HT1080 (cell line): ENCODE data around the gene DNM3. TPM values are rescaled to one million over a fixed set of nuclear protein-coding genes. Genes with fewer than 3 reads are reported as not detected.
"Not testable (repeated sequence)": the region's sequence is repeated elsewhere in the genome, so short reads cannot be mapped to it uniquely, and the experiment has no call there.

Experiments used
- DNase-seq: peaks from one replicate; pipeline ENCODE4 v3.0.0-alpha.2; 2015; ENCODE audit warnings: low read depth
- total RNA-seq: library from RNA; depleted of rRNA; stranded (reverse); fragments of >200 nt; shearing (Covaris generic); gene quantifications from 2 replicates; pipeline ENCODE4 v1.2.3, GENCODE V29; 2014

Gene DNM3
- total RNA-seq, 1 experiment from 2014 or later, result 1.8 TPM

DNA sequence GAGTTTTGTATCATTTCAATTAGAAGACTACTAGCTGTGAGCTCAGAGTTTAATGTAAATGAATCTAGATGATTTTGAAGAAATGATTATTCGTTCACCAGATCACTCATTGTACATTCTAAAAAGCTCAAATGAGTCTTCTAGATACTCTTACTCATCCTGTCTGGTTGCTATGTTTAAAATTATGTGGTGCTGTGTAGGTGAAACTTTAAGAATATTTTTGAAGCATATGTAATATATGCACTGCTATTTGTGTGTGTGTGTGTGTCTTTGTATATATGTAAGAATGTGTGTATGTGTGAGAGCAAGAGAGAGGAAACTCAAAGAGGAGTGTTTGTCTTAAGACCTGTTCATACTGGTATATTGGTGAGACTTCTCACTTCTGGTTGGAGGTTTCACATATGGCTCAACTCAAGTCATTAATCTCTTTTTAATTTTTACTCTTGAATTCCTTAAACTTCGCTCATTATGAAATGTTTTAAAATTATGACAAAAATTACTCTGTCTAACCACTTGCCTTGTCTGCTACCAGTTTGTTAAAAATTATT is 570.6 kb downstream of the DNM3 start:
- no peak for DNase-seq

GRCh38 chr1:172414331-172414730 is 573.0 kb downstream of the DNM3 start:
- no peak for DNase-seq

DNA sequence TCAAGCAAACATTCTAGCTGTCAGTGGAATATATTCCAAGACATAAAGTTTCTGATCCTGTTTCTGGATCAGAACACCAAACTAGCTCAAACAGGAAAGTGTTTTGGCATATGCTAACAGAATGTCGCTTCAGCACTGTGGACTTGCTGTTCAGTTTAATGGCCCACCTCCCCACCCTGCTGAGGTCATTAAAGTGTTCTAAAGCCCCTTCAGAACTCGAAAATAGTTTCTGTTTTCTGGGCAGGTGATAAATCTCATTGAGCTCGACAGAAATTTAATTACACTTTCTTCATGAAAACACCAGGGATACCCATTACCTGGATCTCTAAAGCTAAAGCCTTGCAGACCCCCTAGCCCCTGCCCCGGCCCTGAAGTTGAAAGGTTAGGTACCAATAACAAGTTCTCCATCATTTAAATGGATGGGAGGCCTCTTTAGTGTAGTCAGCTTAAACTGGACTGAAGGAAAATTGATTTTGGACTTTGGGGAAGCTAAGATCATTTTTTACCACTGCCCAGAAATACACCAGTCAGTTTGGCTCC is 575.3 kb downstream of the DNM3 start:
- DNase-seq, result no peak

DNA sequence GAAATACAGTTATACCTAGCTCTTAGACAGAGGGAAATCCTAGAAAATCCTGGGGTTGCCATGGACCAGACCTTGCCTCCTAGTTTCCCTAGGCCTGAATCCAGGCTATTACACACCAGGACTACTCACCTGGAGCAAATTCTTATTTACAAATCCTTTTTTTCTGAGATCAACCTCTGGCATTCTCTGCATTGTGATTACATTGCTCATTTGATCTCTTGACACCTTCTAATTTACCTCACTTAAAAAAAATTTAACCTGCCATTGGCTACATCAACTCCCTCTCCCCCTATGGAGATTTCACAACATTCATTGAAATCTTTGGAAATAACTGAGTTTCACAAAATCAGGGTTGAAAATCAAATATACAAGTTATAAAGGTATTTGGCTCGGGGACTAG is 576.3 kb downstream of the DNM3 start:
- peak; percentile 37 for DNase-seq

DNA sequence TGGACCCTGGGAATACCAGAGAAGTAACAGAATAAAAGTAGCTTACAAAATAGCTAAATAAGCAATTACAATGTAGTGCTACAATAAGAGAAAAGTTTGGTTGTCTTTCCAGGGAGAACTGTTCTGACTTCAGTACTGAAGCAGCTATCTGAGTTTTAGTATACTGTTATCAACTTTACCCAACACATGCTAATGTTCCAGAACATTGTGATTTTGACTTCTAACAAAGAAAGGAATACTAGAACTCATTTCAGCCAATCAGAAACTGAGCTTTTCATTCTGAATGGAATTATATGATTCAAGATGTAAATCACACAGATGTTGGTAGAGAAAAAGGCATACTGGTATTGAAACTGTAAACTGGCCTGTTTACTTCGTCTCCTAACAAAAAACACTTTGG is 579.1 kb downstream of the DNM3 start, which contains the start of gene C1orf105:
TSS of gene C1orf105 (plus strand) at position 301 of the 400 bp plus-strand sequence. CDS start 201 bp downstream, outside the sequence.
- DNase-seq, result no peak

GRCh38 chr1:172421974-172422604 is 580.8 kb downstream of the DNM3 start:
- no peak for DNase-seq

- DNase-seq, result no peak
Measured at GRCh38 chr1:172423336-172423735, 582.0 kb downstream of the DNM3 start.

DNA sequence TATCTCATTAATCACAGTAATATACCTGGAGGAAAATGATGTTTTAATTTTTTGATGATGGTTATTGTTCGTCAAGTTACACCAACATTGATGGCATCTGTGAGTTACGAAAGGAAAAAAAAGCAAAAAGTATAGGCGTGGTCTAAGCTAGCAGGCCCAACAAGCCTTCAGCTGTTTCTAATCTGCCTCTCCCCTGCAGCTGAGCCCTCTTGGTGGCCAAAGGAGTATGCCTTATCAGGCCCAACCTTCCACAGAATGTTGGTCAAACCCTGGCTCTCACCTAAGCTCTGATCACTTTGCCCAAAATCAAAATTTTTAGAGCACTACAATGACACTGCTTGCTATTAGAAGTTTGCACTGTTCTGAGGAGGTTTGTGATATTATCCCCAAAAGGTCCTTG is 584.0 kb downstream of the DNM3 start:
- no peak for DNase-seq

DNA sequence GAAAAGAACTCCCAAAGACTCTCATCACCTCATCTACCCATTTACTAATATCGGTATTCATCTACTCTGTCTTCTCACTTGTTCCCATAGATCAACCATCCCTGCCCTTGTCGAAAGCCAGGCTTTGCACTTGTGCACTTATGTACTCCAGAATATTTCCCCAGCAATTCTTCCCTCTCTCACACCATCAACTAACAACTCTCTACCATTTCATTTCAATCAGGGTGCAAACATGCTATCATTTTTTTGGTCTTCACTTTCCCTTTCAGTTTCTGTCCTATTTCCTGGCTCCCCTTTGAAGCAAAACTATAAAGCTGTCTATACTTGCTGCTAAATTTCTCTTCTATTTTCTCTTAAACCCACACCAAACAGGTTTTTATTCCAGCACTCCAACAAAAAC is 585.9 kb downstream of the DNM3 start:
- DNase-seq, result no peak

GRCh38 chr1:172429331-172430127 is 588.2 kb downstream of the DNM3 start:
- DNase-seq, result peak; percentile 60

DNA sequence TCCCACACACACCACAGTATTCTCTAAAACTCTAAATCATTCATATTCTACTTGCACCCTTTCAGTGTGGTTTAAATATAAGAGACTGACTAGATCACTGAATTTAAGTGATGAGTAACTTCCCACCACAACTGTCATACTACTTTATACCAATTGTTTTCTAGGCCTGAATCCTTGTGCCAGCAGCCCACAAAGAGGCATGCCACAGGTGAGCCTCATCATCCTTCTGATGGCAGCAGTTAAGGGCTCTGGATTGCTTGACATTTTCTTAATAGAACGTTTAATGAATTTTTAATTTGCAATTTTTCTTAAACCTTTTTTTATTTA is 588.8 kb downstream of the DNM3 start:
- DNase-seq, result no peak

DNA sequence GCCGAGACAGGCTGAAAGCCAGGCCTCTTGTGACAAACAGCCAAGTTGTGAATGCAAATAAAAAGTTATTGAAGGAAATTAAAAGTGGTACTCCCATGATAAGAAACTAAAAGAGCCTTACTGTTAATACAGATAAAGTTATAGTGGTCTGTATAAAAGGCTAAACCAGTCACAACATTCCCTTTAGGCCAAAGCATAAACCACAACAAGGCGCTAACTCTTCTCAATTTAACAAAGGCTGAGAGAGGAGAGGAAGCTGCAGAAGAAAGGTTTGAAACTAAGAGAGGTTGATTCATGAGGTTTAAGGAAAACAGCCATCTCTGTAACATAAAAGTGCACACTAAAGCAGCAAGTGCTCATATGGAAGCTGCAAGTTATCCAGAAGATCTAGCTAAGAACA is 589.9 kb downstream of the DNM3 start:
- no peak for DNase-seq

GRCh38 chr1:172431721-172432192 is 590.5 kb downstream of the DNM3 start:
- no peak for DNase-seq

DNA sequence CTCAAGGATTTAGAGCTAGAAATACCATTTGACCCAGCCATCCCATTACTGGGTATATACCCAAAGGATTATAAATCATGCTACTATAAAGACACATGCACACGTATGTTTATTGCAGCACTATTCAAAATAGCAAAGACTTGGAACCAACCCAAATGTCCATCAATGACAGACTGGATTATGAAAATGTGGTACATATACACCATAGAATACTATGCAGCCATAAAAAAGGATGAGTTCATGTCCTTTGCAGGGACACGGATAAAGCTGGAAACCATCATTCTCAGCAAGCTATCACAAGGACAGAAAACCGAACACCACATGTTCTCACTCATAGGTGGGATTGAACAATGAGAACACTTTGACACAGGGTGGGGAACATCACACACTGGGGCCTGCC is 595.9 kb downstream of the DNM3 start:
- not testable (repeated sequence) for DNase-seq

- DNase-seq, result no peak
Measured at GRCh38 chr1:172442404-172442803, 601.1 kb downstream of the DNM3 start.

GRCh38 chr1:172442843-172443565 is 601.7 kb downstream of the DNM3 start:
- no peak for DNase-seq

GRCh38 chr1:172443666-172444453 is 602.6 kb downstream of the DNM3 start, which contains the start of gene PIGC:
TSS of gene PIGC (minus strand) at chr1:172444069. CDS start at chr1:172442622, 1,447 bp downstream.
- DNase-seq, result peak; percentile 82

GRCh38 chr1:172446547-172446946 is 605.2 kb downstream of the DNM3 start:
- DNase-seq, result no peak

GRCh38 chr1:172447641-172448040 is 606.3 kb downstream of the DNM3 start:
- DNase-seq, result no peak

DNA sequence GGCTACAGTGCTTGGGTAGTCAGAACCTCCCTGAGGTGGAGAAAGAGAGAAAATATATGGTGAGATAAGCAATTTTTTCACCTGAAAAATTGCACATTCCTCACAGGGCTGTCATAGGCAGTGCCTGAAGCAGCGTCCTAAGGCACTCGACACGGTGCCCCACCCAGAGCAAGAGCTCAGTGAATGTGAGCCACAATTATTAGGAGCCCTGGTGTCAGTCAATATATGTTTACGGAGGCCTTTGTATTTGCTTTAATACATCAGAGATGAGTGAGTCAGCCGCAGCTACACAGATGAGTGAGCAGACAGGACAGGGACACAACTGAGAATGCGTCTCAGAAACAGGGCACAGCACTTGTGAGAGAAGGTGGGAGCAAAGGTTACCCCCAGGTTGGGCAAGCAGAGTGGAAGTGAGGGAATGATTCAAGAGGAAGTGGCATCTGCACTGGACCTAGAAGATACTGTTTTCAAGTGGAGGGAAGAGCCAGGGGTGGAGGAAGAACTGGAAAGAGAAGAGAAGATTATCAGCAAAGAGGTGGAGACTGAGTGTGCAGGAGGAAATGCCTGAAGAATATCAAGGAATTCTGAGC is 607.8 kb downstream of the DNM3 start:
- peak; percentile 57 for DNase-seq
